ENCODE data around the gene RNU1-2.

Gene RNU1-2

DNA sequence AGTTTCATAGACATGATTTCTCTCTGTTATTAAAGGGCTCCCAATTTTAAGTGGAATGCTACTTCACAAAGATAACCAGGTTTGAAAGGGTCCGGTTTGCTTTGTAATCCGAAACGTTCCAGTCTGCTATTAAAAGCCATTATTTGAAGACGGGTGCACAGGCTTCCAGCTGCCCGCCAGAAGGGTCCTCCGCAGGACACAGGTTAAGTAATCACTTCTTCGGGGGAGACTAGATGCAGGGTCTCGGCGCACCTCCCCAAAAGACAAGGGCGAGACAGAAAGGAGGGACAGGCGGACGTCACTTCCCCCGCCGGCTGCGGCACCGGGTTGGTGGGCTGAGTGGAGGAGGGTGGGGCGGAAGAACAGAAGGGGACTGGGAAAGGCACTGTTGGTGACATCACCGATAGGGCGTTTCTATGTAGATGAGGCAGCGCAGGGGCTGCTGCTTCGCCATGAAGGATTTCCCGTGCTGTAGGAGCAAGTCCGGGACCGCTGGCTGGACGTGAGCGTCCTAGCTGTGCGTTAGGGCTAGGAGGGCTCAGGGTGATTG lies 8.9 kb downstream of the RNU1-2 start:
- H2BK5ac ChIP-seq (ENCODE audit: low read depth, low read length, poor library complexity), result peak overlapping the region; percentile 100
- peak overlapping the region; percentile 85 for H4K12ac ChIP-seq (ENCODE audit: low read depth, low read length)
- H2AFZ ChIP-seq (ENCODE audit: insufficient read depth, low read length, poor library complexity), result peak overlapping the region; percentile 97
- H3K4me3 ChIP-seq (ENCODE audit: low read depth, low read length), result no peak overlapping the region
- WGBS (ENCODE audit: extremely low coverage, insufficient coverage, insufficient read length), result no CpG with 5 or more reads among the region's 27 CpGs
- H3K23ac ChIP-seq (ENCODE audit: low read length), result no peak overlapping the region
- peak overlapping the region; percentile 63 for H3K4me2 ChIP-seq (ENCODE audit: low read length)
- H3K4me1 ChIP-seq (ENCODE audit: control insufficient read depth in 1 of 2, insufficient read depth in 2 of 2, low read length in 2 of 2), result peaks cover 0 to 4% of the 10 kb centered on the region in 2 experiments
- H3K14ac ChIP-seq (ENCODE audit: low read length), result peak overlapping the region; percentile 98
- peak overlapping the region; percentile 83 for H3K9ac ChIP-seq (ENCODE audit: low read length)
- peak overlapping the region; percentile 90 for H3K4ac ChIP-seq (ENCODE audit: low read depth, low read length)
- no peak overlapping the region for H2AK5ac ChIP-seq (ENCODE audit: low read length)
- H3K36me3 ChIP-seq (ENCODE audit: control insufficient read depth in 1 of 2, insufficient read depth in 2 of 2, low read length in 2 of 2), result no peaks in the 10 kb centered on the region
- peak overlapping the region; percentile 99 for H4K91ac ChIP-seq (ENCODE audit: low read depth, low read length)
- H3K9me3 ChIP-seq (ENCODE audit: insufficient read depth, low read depth, low read length), result no peaks in the 10 kb centered on the region
- peak overlapping the region; percentile 91 for H3K18ac ChIP-seq (ENCODE audit: low read length)
- H3K27me3 ChIP-seq (ENCODE audit: insufficient read depth, low read length), result no peaks in the 10 kb centered on the region
- H2BK120ac ChIP-seq (ENCODE audit: insufficient read depth, low read length, poor library complexity), result peak overlapping the region; percentile 99
- H2BK12ac ChIP-seq (ENCODE audit: low read length), result no peak overlapping the region
- H4K8ac ChIP-seq (ENCODE audit: low read depth, low read length), result peak overlapping the region; percentile 90
- peaks cover 7% of the 10 kb centered on the region for H3K79me1 ChIP-seq (ENCODE audit: low read length)
- peak; percentile 95 to 100 for DNase-seq
- H3K79me2 ChIP-seq (ENCODE audit: control insufficient read depth, insufficient read depth, low read length, poor library complexity), result peaks cover 2% of the 10 kb centered on the region
- peak overlapping the region; percentile 98 for H3K27ac ChIP-seq (ENCODE audit: low read depth, low read length)

DNA sequence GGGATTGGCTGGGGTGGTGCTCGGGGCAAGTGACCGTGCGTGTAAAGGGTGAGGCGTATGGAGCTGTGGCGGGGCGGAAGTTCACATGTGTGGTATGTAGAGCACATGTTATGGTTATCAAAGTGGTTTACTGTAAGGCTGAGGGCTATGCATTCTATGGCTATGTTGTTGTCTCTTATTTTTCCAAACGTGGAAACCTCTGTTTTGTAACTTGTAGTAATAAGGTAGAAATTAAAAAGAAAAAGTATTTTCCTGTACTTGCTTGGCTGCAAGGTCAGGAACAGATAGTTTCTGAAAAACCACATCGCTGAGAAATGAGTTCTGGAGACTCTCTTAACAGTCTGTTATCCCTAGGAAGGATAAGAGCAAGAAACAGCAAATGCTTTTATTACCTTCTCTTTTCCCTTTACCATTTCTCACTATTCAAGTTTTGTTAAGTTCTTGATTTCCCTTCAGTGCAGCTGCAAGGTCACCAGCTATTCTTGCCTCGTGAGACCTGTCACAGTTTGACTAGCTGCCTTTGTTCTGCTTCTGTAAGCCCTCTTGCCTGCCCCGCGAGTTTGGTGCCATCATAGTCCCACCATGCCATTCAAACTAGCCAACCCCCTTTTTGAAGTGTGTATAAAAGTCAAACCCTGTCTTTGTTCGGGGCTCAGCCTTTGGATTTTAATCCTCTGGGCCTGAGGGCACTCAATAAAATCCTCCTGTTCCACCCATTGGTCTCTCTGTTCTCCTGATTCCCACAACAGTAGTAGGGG lies 9.5 kb downstream of the RNU1-2 start:
- H2BK120ac ChIP-seq (ENCODE audit: insufficient read depth, low read length, poor library complexity), result peak overlapping the region; percentile 99
- H3K27me3 ChIP-seq (ENCODE audit: insufficient read depth, low read length), result no peaks in the 10 kb centered on the region
- H2AFZ ChIP-seq (ENCODE audit: insufficient read depth, low read length, poor library complexity), result peak overlapping the region; percentile 97
- H3K36me3 ChIP-seq (ENCODE audit: control insufficient read depth in 1 of 2, insufficient read depth in 2 of 2, low read length in 2 of 2), result no peaks in the 10 kb centered on the region
- no peak overlapping the region for H2AK5ac ChIP-seq (ENCODE audit: low read length)
- H3K23ac ChIP-seq (ENCODE audit: low read length), result no peak overlapping the region
- peak overlapping the region; percentile 98 for H3K14ac ChIP-seq (ENCODE audit: low read length)
- H3K9me3 ChIP-seq (ENCODE audit: insufficient read depth, low read depth, low read length), result no peaks in the 10 kb centered on the region
- peak overlapping the region; percentile 90 for H3K4ac ChIP-seq (ENCODE audit: low read depth, low read length)
- H3K27ac ChIP-seq (ENCODE audit: low read depth, low read length), result peak overlapping the region; percentile 98
- peak overlapping the region; percentile 63 for H3K4me2 ChIP-seq (ENCODE audit: low read length)
- H3K4me1 ChIP-seq (ENCODE audit: control insufficient read depth in 1 of 2, insufficient read depth in 2 of 2, low read length in 2 of 2), result peaks cover 0 to 4% of the 10 kb centered on the region in 2 experiments
- no CpG with 5 or more reads among the region's 12 CpGs for WGBS (ENCODE audit: extremely low coverage, insufficient coverage, insufficient read length)
- H3K9ac ChIP-seq (ENCODE audit: low read length), result peak overlapping the region; percentile 83
- peaks cover 7% of the 10 kb centered on the region for H3K79me1 ChIP-seq (ENCODE audit: low read length)
- H3K4me3 ChIP-seq (ENCODE audit: low read depth, low read length), result no peak overlapping the region
- H4K91ac ChIP-seq (ENCODE audit: low read depth, low read length), result peak overlapping the region; percentile 99
- H3K18ac ChIP-seq (ENCODE audit: low read length), result peak overlapping the region; percentile 91
- peak; percentile 77 to 90 for DNase-seq
- peak overlapping the region; percentile 85 for H4K12ac ChIP-seq (ENCODE audit: low read depth, low read length)
- H4K8ac ChIP-seq (ENCODE audit: low read depth, low read length), result peak overlapping the region; percentile 90
- H2BK5ac ChIP-seq (ENCODE audit: low read depth, low read length, poor library complexity), result peak overlapping the region; percentile 100
- H2BK12ac ChIP-seq (ENCODE audit: low read length), result peak overlapping the region; percentile 15
- H3K79me2 ChIP-seq (ENCODE audit: control insufficient read depth, insufficient read depth, low read length, poor library complexity), result peaks cover 2% of the 10 kb centered on the region

DNA sequence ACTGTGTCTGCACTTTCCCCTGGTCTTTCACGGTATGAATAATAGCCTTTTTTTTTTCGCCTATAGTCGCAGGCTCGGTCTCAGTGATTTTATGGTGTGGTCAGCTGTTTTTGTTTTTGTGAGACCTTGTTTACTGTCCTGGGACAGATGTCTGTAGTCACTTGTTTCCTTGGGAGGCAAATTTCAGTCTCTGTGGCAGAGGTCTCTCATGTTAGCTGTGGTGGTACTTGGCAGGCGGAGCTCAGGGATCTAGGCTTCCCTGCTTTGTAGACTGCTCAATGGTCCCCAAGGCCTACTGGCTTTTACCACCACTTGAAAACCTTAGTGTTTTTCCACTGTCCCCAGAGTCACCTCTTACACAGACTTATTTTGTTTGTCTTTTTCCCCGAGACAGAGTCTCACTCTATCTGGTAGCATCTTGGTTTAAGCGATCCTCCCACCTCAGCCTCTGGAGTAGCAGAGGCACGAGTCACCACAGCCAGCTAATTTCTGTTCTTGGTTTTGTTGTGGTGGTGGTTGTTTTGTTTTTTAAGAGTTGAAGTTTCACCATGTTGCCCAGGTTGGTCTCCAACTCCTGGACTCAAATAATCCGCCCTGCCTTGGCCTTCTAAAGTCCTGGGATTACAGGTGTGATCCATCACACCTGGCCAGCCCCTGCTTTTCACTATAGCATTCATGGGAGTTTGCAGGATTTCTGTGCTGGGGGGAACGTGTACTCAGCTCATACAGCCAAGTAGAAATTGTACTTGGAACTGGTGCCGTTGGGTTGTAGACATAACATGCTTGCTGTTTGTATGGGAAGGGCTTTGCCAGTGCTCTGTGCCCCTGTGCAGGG lies 10.3 kb downstream of the RNU1-2 start:
- Histone ChIP-seq H3K23ac (ENCODE audit: low read length) (no peak overlapping the region), H4K91ac (ENCODE audit: low read depth, low read length) (no peak overlapping the region), H2BK120ac (ENCODE audit: insufficient read depth, low read length, poor library complexity) (no peak overlapping the region), H3K4me3 (ENCODE audit: low read depth, low read length) (no peak overlapping the region), H3K14ac (ENCODE audit: low read length) (no peak overlapping the region), H4K8ac (ENCODE audit: low read depth, low read length) (no peak overlapping the region), H3K18ac (ENCODE audit: low read length) (no peak overlapping the region), H3K9ac (ENCODE audit: low read length) (no peak overlapping the region), H3K4ac (ENCODE audit: low read depth, low read length) (no peak overlapping the region), H3K27ac (ENCODE audit: low read depth, low read length) (no peak overlapping the region), H3K79me2 (ENCODE audit: control insufficient read depth, insufficient read depth, low read length, poor library complexity) (peaks cover 2% of the 10 kb centered on the region), H2AK5ac (ENCODE audit: low read length) (no peak overlapping the region), H3K79me1 (ENCODE audit: low read length) (peaks cover 7% of the 10 kb centered on the region), H2BK12ac (ENCODE audit: low read length) (no peak overlapping the region), H2BK5ac (ENCODE audit: low read depth, low read length, poor library complexity) (no peak overlapping the region), H3K4me2 (ENCODE audit: low read length) (peak overlapping the region; percentile 14), H3K36me3 (ENCODE audit: control insufficient read depth in 1 of 2, insufficient read depth in 2 of 2, low read length in 2 of 2) (no peaks in the 10 kb centered on the region), H3K9me3 (ENCODE audit: insufficient read depth, low read depth, low read length) (no peaks in the 10 kb centered on the region), H3K27me3 (ENCODE audit: insufficient read depth, low read length) (no peaks in the 10 kb centered on the region), H4K12ac (ENCODE audit: low read depth, low read length) (no peak overlapping the region), H2AFZ (ENCODE audit: insufficient read depth, low read length, poor library complexity) (no peak overlapping the region), H3K4me1 (ENCODE audit: control insufficient read depth in 1 of 2, insufficient read depth in 2 of 2, low read length in 2 of 2) (peaks cover 0 to 4% of the 10 kb centered on the region in 2 experiments)
- no CpG with 5 or more reads among the region's 11 CpGs for WGBS (ENCODE audit: extremely low coverage, insufficient coverage, insufficient read length)
- no peak for DNase-seq

DNA sequence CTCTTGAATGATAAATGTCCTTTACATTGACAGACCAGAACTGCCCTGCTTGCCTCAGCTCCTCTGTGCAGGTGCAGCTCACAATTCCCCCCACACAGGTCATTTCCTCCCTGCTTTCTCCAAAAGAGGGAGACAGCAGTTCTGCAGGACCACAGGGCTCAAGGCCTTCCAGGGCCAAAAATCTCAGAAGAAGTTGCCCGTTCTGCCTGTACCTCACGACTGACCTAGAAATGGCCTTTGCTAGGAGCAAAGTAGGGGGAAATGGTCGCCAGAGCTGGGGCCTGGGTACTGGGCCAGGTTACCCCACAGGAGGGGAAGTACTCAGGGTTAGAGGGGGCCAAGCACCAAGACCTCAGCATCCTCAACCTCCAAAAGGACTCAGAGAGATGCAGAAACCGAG lies 11.1 kb downstream of the RNU1-2 start:
- H3K27me3 ChIP-seq (ENCODE audit: insufficient read depth, low read length), result no peaks in the 10 kb centered on the region
- H3K23ac ChIP-seq (ENCODE audit: low read length), result no peak overlapping the region
- no peak overlapping the region for H3K4ac ChIP-seq (ENCODE audit: low read depth, low read length)
- no peak overlapping the region for H4K12ac ChIP-seq (ENCODE audit: low read depth, low read length)
- H3K27ac ChIP-seq (ENCODE audit: low read depth, low read length), result no peak overlapping the region
- H2BK12ac ChIP-seq (ENCODE audit: low read length), result no peak overlapping the region
- H3K9ac ChIP-seq (ENCODE audit: low read length), result no peak overlapping the region
- peaks cover 2% of the 10 kb centered on the region for H3K79me2 ChIP-seq (ENCODE audit: control insufficient read depth, insufficient read depth, low read length, poor library complexity)
- H2AK5ac ChIP-seq (ENCODE audit: low read length), result no peak overlapping the region
- no peak overlapping the region for H2AFZ ChIP-seq (ENCODE audit: insufficient read depth, low read length, poor library complexity)
- H3K4me2 ChIP-seq (ENCODE audit: low read length), result no peak overlapping the region
- H3K79me1 ChIP-seq (ENCODE audit: low read length), result peaks cover 7% of the 10 kb centered on the region
- H2BK120ac ChIP-seq (ENCODE audit: insufficient read depth, low read length, poor library complexity), result no peak overlapping the region
- no peak for DNase-seq
- no CpG with 5 or more reads among the region's 4 CpGs for WGBS (ENCODE audit: extremely low coverage, insufficient coverage, insufficient read length)
- no peak overlapping the region for H3K14ac ChIP-seq (ENCODE audit: low read length)
- no peaks in the 10 kb centered on the region for H3K9me3 ChIP-seq (ENCODE audit: insufficient read depth, low read depth, low read length)
- peaks cover 0 to 4% of the 10 kb centered on the region in 2 experiments for H3K4me1 ChIP-seq (ENCODE audit: control insufficient read depth in 1 of 2, insufficient read depth in 2 of 2, low read length in 2 of 2)
- H2BK5ac ChIP-seq (ENCODE audit: low read depth, low read length, poor library complexity), result no peak overlapping the region
- no peak overlapping the region for H3K4me3 ChIP-seq (ENCODE audit: low read depth, low read length)
- H3K18ac ChIP-seq (ENCODE audit: low read length), result no peak overlapping the region
- H3K36me3 ChIP-seq (ENCODE audit: control insufficient read depth in 1 of 2, insufficient read depth in 2 of 2, low read length in 2 of 2), result no peaks in the 10 kb centered on the region
- H4K91ac ChIP-seq (ENCODE audit: low read depth, low read length), result no peak overlapping the region
- no peak overlapping the region for H4K8ac ChIP-seq (ENCODE audit: low read depth, low read length)
